Fibroblast of skin of left biceps (primary cell): ENCODE measurements around the gene POU3F3.

ENCODE experiments used
- DNase-seq, 2 experiments: peaks; one replicate each; pipeline ENCODE4 v3.0.0-alpha.2; 2013; ENCODE audit warnings: low read depth in 2 of 2

POU3F3 gene

GRCh38 chr2:104846786-104847585 lies 6.9 kb upstream of the POU3F3 start:
- DNase-seq = no peak

DNA sequence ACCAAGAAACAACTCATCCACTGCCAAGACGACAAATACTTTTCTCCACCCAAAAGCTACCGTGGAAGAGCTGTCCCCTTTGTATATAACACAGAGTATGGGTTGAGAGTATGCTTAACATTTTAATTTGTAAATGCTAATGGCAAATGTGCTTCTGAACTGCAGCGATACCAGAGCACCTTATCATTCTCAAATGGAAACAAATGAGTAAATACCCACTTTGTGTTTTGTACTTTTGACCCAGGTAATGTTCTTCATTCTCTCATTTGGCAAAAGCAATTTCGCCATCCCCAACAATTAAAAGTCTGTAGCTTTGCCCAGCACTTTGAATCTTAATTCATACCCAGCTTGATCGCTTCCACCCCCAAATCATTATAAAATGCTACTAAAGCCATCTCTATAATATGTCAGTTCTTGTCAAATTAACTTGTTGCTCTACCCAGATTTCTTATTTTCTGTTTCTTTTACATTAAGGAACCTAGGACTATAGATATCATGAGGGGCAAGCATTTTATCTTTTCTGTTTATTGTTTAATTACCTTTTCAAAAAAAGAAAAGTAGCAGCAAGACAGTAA lies 6.2 kb upstream of the POU3F3 start:
- DNase-seq = no peak

GRCh38 chr2:104848526-104848925 lies 5.4 kb upstream of the POU3F3 start:
- DNase-seq = no peak

- no peak for DNase-seq
These were observed 4.8 kb upstream of the POU3F3 start for GRCh38 chr2:104849101-104849500.

DNA sequence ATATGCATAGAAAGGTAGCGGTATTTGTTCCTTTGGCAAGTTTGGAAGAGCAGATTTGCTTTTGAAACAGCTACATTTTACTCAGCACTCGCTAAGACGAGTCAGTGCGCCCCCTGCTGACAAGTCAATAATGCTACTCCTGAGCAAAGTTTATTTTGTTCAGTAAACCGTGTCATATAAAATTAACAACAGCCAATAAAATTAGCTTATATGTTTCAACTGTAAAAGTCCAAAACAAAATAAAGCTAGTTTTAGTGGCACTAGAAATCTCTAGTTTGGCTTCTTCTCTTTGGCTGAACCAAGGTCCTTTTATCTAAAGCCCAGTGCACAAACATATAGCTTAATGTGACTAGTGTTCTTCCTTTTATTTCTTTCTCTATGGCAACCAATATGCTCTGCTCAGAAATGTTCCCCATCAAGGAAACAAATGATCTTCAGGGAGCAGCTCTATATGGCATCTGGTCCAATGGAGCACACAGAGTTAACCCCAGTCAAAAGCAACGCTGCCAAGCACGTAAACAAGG lies 4.2 kb upstream of the POU3F3 start:
- DNase-seq = peak; percentile 11 to 13

- DNase-seq = no peak
These were observed 3.3 kb upstream of the POU3F3 start for GRCh38 chr2:104850361-104851290.

GRCh38 chr2:104851291-104852089 lies 2.4 kb upstream of the POU3F3 start:
- no peak for DNase-seq

DNA sequence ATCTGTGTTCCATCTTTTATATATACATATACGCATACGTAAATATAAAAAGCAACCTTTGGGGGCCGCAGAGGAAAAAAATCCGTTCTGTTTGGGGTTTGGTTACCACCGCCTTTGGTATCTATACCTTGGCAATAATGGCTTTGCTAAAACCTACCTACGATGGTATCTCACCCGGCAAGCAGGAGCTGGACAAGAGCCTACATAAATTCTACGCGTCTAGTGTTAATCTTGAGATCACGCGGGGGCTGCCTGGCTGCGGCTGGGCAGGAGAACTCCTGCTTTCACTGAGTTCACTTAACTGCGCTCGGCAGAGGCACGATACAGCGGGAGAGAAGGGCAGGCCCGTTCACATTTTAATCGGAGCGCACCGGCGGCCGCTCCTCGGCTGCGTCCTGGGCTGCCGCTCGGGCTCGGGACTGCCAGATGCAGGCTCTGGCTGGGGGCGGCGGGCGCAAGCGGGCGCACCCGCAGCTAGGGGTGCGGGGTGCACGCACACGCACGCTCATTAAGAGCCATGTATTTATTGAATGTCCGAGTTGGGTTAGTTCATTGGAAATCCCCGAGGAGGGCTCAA lies 1.7 kb upstream of the POU3F3 start:
- DNase-seq = no peak

DNA sequence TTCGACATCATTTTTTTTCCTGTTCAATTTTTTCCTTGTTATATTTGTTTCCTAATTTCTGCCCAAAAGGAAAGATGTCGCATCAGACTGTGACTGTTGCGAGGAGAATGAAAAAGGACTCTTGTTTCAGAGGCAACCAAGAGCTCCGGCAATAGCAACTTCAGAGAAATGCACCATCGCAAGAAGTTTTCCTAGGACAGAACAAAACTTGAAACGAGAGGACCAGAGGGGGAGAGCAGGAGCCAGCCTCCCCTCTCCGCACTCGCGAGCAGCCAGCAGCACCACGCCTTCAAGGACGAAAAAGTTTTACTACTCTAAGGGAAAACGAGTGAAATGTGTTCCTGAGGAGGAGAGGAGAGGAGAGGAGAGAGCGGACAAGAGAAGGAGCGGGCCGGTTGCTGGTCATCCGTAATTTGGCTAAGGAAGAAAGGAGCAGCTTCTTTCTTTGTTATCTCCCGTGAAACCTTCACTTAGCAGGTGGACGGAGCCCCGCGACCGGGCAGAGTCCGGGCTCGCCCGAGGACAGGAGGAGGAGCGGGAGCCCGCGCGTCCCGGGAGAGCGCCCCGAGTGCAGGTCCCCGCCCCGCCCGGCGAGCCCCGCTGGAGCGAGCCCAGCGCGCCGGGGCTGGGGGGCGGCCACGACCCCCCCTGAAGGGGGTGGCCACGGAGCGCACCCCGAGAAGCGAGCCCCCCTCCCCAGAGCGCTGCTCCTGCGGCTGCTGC lies 744 bp downstream of the POU3F3 start:
- no peak for DNase-seq

DNA sequence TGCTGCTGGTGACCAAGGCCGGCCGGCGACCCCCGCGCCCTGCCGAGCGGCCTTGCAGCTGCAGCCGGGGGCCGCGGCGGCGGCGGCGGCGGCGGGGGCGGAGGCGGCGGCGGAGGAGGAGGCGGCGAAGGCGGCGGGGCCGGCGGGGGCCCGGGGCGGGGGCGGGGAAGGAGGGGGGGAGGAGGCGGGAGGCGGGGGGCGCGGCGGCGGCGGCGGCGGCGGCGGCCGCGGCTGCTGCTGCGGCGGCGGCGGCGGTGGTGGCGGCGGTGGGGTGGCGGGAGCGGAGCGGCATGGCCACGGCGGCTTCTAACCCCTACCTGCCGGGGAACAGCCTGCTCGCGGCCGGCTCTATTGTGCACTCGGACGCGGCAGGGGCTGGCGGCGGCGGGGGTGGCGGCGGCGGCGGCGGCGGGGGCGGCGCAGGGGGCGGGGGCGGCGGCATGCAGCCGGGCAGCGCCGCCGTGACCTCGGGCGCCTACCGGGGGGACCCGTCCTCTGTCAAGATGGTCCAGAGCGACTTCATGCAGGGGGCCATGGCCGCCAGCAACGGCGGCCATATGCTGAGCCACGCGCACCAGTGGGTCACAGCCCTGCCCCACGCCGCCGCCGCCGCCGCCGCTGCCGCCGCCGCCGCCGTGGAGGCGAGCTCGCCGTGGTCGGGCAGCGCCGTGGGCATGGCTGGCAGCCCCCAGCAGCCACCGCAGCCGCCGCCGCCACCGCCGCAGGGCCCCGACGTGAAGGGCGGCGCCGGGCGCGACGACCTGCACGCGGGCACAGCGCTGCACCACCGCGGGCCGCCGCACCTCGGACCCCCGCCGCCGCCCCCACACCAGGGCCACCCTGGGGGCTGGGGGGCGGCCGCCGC lies 1.5 kb downstream of the POU3F3 start:
- DNase-seq = no peak

DNA sequence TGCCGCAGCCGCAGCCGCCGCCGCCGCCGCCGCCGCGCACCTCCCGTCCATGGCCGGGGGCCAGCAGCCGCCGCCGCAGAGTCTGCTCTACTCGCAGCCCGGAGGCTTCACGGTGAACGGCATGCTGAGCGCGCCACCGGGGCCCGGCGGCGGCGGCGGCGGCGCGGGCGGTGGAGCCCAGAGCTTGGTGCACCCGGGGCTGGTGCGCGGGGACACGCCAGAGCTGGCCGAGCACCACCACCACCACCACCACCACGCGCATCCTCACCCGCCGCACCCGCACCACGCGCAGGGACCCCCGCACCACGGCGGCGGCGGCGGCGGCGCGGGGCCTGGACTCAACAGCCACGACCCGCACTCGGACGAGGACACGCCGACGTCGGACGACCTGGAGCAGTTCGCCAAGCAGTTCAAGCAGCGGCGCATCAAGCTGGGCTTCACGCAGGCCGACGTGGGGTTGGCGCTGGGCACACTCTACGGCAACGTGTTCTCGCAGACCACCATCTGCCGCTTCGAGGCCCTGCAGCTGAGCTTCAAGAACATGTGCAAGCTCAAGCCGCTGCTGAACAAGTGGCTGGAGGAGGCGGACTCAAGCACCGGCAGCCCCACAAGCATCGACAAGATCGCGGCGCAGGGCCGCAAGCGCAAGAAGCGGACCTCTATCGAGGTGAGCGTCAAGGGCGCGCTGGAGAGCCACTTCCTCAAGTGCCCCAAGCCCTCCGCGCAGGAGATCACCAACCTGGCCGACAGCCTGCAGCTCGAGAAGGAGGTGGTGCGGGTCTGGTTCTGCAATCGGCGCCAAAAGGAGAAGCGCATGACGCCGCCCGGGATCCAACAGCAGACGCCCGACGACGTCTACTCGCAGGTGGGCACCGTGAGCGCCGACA lies 2.4 kb downstream of the POU3F3 start:
- DNase-seq = no peak

DNA sequence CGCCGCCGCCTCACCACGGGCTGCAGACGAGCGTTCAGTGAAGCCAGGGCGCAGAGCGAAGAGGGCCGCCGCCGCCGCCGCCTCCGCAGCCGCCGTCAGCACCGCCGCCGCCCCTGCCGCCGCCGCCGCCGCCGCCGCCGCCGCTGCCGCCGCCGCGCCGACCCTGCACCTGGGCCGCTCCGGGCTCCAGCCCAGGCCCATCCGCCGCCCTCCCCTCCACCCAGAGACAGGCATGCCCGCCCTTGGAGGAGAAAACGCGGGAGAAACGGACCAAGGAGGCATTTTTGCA lies 3.0 kb downstream of the POU3F3 start:
- DNase-seq = no peak

DNA sequence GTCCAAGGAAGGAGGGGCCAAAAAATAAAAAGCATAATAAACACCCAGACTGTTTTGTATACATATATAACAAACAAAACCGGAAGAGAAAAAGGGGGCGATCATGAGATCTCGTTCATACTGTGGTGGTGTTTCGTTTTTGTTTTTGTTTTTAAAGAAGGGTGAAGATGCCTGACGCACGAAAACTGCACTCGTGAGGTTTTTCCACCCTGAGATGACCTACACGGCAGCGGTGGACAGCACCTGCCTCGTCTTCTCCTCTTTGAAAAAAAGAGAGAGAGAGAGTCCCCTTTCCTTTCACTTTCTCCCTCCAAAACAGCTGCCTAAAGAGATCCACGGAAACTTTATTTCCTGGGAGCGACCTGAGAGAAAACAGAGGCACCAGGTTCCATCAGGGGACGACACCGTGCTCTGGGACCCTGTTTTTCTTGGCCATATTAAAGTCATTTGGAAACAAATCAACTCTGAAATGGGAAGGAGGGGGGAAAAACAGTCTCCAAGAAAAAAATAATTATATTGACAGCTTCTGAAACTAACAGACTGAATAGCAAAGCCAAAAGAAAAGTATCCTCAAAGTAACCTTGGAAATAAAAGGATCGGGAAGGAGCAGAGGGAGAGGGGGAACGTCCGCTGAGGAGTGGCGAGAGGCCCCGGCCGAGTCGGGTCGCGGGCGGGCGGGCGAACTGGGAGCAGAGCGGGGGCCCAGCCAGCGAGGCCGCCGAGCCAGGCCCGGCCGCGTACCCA lies 3.5 kb downstream of the POU3F3 start:
- DNase-seq = no peak

DNA sequence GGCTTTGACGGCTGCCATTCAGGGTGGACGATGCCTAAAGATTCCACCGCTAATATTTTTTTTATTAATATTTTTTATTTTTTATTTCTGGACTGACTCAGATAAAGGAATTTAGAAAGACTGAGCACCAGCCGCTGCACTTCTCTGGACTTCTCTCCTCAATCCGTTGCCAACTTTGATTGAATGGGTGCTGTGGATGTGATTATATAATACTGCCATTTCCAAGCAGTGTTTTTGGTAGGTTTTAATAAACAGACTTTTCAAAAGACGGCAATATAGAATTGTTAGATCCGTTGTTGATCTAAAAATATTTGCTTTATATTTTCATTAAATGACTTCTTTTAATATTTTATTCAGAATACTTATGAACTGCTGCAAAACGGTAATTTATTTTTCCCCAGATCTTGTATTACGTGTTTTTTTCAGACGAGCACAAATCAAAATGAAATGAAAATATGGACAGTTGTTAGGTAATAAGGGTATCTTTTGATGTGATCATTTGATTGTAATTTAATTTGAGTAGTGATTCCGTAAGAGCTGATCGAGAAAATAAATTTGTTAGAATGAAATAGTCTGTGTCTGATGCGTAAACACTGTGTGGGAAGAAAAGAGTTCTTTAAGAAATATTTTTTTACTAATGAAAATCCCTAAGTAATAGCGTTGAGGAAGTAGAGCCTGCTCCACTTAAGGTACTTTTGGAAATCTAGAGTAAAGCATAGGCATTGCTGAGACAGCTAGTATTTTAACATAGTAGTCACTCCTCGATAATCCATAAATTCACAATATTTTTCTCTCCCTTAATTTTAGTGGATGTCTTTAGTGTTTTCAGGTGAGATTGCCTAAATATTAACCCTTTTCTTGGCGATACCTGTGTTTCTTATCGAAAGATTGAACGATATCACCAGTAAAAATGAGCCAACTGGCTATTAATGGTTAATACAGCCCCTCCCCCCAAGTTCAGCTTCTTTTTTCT lies 4.4 kb downstream of the POU3F3 start:
- DNase-seq = no peak

GRCh38 chr2:104859291-104859765 lies 5.4 kb downstream of the POU3F3 start:
- DNase-seq = no peak

- DNase-seq = no peak
These were observed 6.0 kb downstream of the POU3F3 start for GRCh38 chr2:104859766-104860450.
